Retinal pigment epithelial cell (primary cell): ENCODE results near the gene COL19A1.

Experiments
- DNase-seq: peaks from one replicate; pipeline ENCODE4 v3.0.0-alpha.2; 2010; ENCODE audit warnings: low read depth
- H3K4me3 ChIP-seq: 2 replicates; pipeline ENCODE4 v1.5.1; 2011; ENCODE audit warnings: mild to moderate bottlenecking, low read length, control low read depth, moderate library complexity
- CTCF ChIP-seq: conservative IDR thresholded peaks from 2 replicates; pipeline ENCODE4 v1.5.1; 2011; ENCODE audit warnings: low read depth, low read length, control low read depth, inconsistent platforms

COL19A1 gene

DNA sequence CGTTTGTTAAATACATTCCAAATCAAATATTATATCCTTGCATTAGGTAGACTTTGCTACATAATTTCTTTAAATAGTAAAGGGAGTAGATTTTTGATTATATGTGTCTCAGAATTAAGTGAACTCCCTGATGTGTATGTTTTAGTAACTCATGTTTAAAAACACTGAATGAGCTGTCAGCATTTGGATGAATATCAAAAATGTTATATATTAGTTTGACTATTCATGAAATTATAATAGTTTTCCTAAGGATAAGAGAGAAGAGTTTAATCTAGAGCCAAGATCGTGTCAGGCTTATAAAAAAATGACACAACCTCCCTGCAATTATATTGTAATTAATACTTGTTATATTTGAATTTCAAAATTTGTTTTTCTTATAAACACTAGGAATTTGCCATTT lies 195.2 kb downstream of the COL19A1 start:
- no peak for TF ChIP-seq CTCF
- DNase-seq: no peak
- H3K4me3 ChIP-seq: no peak overlapping the region

DNA sequence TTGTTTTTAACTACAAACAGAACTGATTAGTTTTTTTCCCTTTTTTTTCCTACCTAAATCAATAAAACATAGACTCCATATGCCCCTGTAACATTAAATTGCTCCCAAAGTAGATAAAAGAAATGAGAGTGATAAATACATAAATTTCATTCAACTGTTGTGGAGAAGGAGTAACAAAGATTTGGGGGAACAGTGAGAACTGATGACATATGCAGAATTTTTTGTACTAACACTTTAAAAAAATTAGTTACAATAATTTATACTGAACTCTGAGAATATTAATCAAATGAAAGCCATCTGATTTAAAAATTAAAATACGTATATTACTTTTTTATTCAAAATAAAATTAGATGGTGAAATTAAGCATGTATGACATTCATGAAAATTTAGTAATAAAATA lies 195.7 kb downstream of the COL19A1 start:
- TF ChIP-seq CTCF: no peak
- DNase-seq: no peak
- H3K4me3 ChIP-seq: no peak overlapping the region

- no peak for DNase-seq
- TF ChIP-seq CTCF: no peak
- no peak overlapping the region for H3K4me3 ChIP-seq
These were observed 206.3 kb downstream of the COL19A1 start for GRCh38 chr6:70072540-70073179.

GRCh38 chr6:70073637-70074036 lies 207.3 kb downstream of the COL19A1 start:
- no peak for DNase-seq
- no peak overlapping the region for H3K4me3 ChIP-seq
- no peak for TF ChIP-seq CTCF

DNA sequence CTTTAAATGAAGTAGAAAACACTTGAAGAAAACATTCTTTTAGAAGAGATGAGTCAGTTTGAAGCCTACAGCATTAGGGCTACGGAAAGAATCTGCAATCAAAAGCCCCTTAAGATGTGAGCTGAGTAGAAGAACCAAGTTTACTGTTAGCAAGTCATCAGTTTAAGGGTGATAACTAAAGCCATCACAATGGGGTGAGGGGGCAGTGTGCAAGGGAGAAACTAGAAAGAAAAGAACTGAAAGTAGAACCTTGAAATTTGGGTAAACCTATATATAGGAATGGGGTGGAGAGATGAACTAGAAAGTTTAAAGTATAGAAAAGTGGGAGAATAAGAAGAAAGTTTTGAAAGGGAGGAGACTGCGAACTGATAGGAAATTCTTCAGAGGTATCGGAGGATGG lies 212.9 kb downstream of the COL19A1 start:
- TF ChIP-seq CTCF: no peak
- no peak for DNase-seq
- H3K4me3 ChIP-seq: no peak overlapping the region

- no peak overlapping the region for H3K4me3 ChIP-seq
- TF ChIP-seq CTCF: no peak
- peak; percentile 44 for DNase-seq
These were observed 214.2 kb downstream of the COL19A1 start for GRCh38 chr6:70080443-70081070.

GRCh38 chr6:70082830-70083229 lies 216.5 kb downstream of the COL19A1 start:
- H3K4me3 ChIP-seq: no peak overlapping the region
- no peak for DNase-seq
- TF ChIP-seq CTCF: no peak
